ENCODE results near the gene RPAIN. TPM values are rescaled to one million over a fixed set of nuclear protein-coding genes. Genes with fewer than 3 reads are reported as not detected.

Gene RPAIN
- total and polyA plus RNA-seq, 2 of the 13 experiments (the other 11 are each of a cell fraction or from before 2014, with no cell fraction given): 42.1 to 58.5 TPM

- DNase-seq (ENCODE audit: low spot score): no peak
- 100% methylated on average over 2 of the region's 2 CpGs for WGBS (ENCODE audit: low lambda C conversion rate)
- no peaks in the 10 kb centered on the region for H3K9me3 ChIP-seq (ENCODE audit: low read length)
- in situ Hi-C loops (cut with HindIII; ENCODE audit: extremely low pct_ligation_motif_present, low pct_unique_long_range_greater_than_20kb): no loop called here
- H3K36me3 ChIP-seq (replicated peaks in 1 of 2; ENCODE audit: control insufficient read depth in 1 of 2, insufficient read depth in 2 of 2, low read length in 2 of 2): peaks cover 20 to 54% of the 10 kb centered on the region in 2 experiments
- H2AFZ ChIP-seq (ENCODE audit: low read length): no peak overlapping the region
- intact Hi-C loops (cut with micrococcal nuclease; ENCODE audit: unreplicated experiment): no loop called here
- H3K4me3 ChIP-seq (replicated peaks in 1 of 3; ENCODE audit: insufficient read depth in 1 of 3, low read depth in 2 of 3, low read length in 3 of 3): no peak overlapping the region
- H3K4me1 ChIP-seq (ENCODE audit: insufficient read depth, low read length): peaks cover 42% of the 10 kb centered on the region
- no peak for TF ChIP-seq ZZZ3 (CRISPR knock-in tag; IDR thresholded peaks at IDR 0.05; ENCODE audit: borderline replicate concordance)
- TF ChIP-seq TMF1 (CRISPR knock-in tag; IDR thresholded peaks at IDR 0.05; ENCODE audit: low read depth): no peak
- TF ChIP-seq FOXO4 (CRISPR knock-in tag; conservative IDR thresholded peaks at IDR 0.05): no peak
- TF ChIP-seq ZMYM3 (CRISPR knock-in tag; IDR thresholded peaks at IDR 0.05): no peak
- TF ChIP-seq ZNF513 (CRISPR knock-in tag; conservative IDR thresholded peaks at IDR 0.05): no peak
- TF ChIP-seq FOXM1 (CRISPR knock-in tag; IDR thresholded peaks at IDR 0.05): no peak
- TF ChIP-seq SAFB2 (CRISPR knock-in tag; IDR thresholded peaks at IDR 0.05; ENCODE audit: borderline replicate concordance, low read depth): no peak
- POLR2A ChIA-PET: interaction anchor here (1.1 to 3.1 kb wide), 2 partner anchors 30 to 51 kb away, joined by 3 to 9 read pairs; partner anchors contain the start of genes DERL2 and MIS12
- no TSS peak for BruUV-seq (replicated peaks)
- peaks cover 42% of the 10 kb centered on the region for H3K79me2 ChIP-seq (ENCODE audit: insufficient read depth, low read length)
- no peak overlapping the region for H3K9ac ChIP-seq (ENCODE audit: insufficient read depth, low read depth, low read length)
- no peaks in the 10 kb centered on the region; a peak in 1 of 5 replicates for H3K27me3 ChIP-seq (ENCODE audit: control insufficient read depth in 1 of 2, insufficient read depth in 2 of 2, low read length in 2 of 2)
- H4K20me1 ChIP-seq (ENCODE audit: insufficient read depth, low read length): peaks cover 3% of the 10 kb centered on the region; the same call in 1 of the 2 replicates
- H3K4me2 ChIP-seq (ENCODE audit: low read depth, low read length): no peak overlapping the region
- CTCF ChIA-PET (ENCODE audit: low intra/inter-chr PET ratio, low total read pairs): no interaction called here
- no peak for ATAC-seq
- FAIRE-seq: no peak
- no peak overlapping the region for H3K27ac ChIP-seq (ENCODE audit: extremely low read length, insufficient read depth, low read length)
These were observed 15.0 kb downstream of the RPAIN start for GRCh38 chr17:5434984-5435383.
